Epithelial cell of esophagus (primary cell): ENCODE data around the gene MRPL58.
"Not testable (repeated sequence)": the region's sequence is repeated elsewhere in the genome, so short reads cannot be mapped to it uniquely, and the experiment has no call there.

Source experiments
- DNase-seq: peaks from one replicate; pipeline ENCODE4 v3.0.0; 2010; ENCODE audit warnings: low read depth
- H3K4me3 ChIP-seq: 2 replicates; pipeline ENCODE4 v1.5.1; 2011; ENCODE audit warnings: mild to moderate bottlenecking, low read length, control low read depth
- CTCF ChIP-seq: IDR thresholded peaks from 2 replicates; pipeline ENCODE4 v1.5.1; 2011; ENCODE audit warnings: low read depth, mild to moderate bottlenecking, low read length, control low read depth, inconsistent platforms; ENCODE audit not compliant: insufficient read depth; ENCODE audit errors: missing control alignments

MRPL58 gene

GRCh38 chr17:75001915-75002843 is 10.3 kb upstream of the MRPL58 start:
- no peak overlapping the region for H3K4me3 ChIP-seq
- TF ChIP-seq CTCF: no peak
- no peak for DNase-seq

- no peak for DNase-seq
- no peak overlapping the region for H3K4me3 ChIP-seq
- TF ChIP-seq CTCF: no peak
Observed at GRCh38 chr17:75003070-75003956, 9.2 kb upstream of the MRPL58 start.

- H3K4me3 ChIP-seq: no peak overlapping the region
- TF ChIP-seq CTCF: no peak
- no peak for DNase-seq
Observed at GRCh38 chr17:75003957-75004355, 8.5 kb upstream of the MRPL58 start.

GRCh38 chr17:75004371-75004770 is 8.1 kb upstream of the MRPL58 start:
- no peak for DNase-seq
- H3K4me3 ChIP-seq: no peak overlapping the region
- TF ChIP-seq CTCF: no peak

GRCh38 chr17:75005291-75005690 is 7.2 kb upstream of the MRPL58 start:
- H3K4me3 ChIP-seq: no peak overlapping the region
- TF ChIP-seq CTCF: no peak
- DNase-seq: no peak

- not testable (repeated sequence) for H3K4me3 ChIP-seq, DNase-seq
Observed at GRCh38 chr17:75006084-75006483, 6.4 kb upstream of the MRPL58 start.

GRCh38 chr17:75006653-75007052 is 5.8 kb upstream of the MRPL58 start:
- DNase-seq: no peak
- H3K4me3 ChIP-seq: no peak overlapping the region
- TF ChIP-seq CTCF: no peak
